22Rv1 (cell line): ENCODE results near the gene NIPAL3.

Experiments
- H3K27ac ChIP-seq: fragments of 450-650 bp; 2 replicates; pipeline ENCODE4 v1.5.1; 2017
- CTCF ChIP-seq: fragments of 450-650 bp; IDR thresholded peaks from 2 replicates; pipeline ENCODE4 v1.5.1; 2017; ENCODE audit warnings: mild to moderate bottlenecking
- ZFX ChIP-seq: fragments of 450-650 bp; IDR thresholded peaks from 2 replicates; pipeline ENCODE4 v1.6.1; 2017; ENCODE audit warnings: antibody characterized with exemption, borderline replicate concordance

NIPAL3 gene

GRCh38 chr1:24379733-24380315, 35.8 kb upstream of the NIPAL3 start:
- no peak for TF ChIP-seq CTCF
- no peak for TF ChIP-seq ZFX
- no peak overlapping the region for H3K27ac ChIP-seq

- no peak for TF ChIP-seq ZFX
- no peak for TF ChIP-seq CTCF
- H3K27ac ChIP-seq = no peak overlapping the region
These were observed 35.1 kb upstream of the NIPAL3 start for GRCh38 chr1:24380508-24380907.

DNA sequence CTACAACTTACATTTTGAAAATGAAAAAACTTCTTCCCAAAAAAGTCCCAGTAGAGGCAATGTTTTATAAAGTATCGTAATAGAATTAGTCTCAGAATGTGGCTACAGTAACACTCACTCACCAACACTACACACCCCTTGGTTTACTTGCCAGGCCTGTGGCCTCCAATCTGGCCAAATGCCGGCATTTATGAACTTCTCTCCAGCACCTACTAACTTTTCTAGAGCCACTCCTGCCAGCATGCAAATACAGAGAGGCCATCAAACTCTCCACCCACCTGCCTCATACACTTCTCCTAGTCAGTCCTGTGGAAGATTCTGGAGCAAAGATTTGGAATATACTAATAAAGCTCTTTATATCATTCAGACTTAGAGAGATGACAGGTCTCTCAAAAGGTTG, 34.3 kb upstream of the NIPAL3 start:
- no peak for TF ChIP-seq ZFX
- no peak for TF ChIP-seq CTCF
- H3K27ac ChIP-seq = no peak overlapping the region

DNA sequence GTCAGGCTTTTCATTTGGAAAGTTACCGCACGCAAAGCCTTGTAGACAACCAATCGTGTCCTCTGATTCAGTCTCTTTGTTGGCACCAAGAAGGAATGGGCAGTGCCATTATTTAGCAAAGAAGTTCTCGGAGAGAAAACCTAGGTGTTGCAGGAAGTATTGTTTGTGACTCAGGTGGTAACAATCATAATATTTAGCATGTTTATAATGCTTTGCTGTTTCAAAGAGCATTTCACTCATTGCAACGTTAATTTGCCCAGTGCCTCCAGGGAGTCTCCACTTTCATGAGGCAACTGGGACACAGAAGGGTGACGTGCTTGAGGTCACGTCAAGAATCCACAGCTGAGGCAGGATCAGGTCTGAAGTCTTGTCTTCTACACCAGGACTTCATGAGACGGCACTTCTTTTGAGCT, 33.4 kb upstream of the NIPAL3 start:
- no peak overlapping the region for H3K27ac ChIP-seq
- TF ChIP-seq CTCF (no peak), ZFX (no peak)

DNA sequence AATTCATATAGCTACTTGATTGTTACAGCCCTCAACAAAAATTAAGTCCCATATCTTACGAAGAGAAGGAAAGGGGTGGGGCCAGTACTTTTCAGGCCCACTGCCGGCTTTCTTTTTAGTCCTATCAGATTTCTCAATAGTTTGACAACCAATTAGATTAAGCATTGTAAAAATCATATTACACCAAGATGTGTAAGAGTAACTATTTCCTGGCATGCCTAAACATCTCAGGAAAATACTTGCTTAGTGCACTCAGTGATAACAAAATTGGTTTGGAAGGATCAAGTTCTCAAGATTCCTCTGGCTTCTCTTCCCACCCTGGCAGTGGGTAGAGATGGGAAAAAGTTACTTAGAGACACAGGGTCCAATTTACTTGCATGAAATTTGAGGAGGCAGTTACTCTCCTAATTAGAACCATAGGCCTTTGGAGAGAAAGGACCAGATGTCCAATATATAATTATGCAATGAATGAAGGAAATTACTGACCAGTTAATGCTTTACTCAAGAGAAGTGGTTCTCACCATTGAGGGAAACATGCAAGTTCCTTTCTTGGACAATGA, 32.1 kb upstream of the NIPAL3 start:
- no peak overlapping the region for H3K27ac ChIP-seq
- TF ChIP-seq CTCF (no peak), ZFX (no peak)

DNA sequence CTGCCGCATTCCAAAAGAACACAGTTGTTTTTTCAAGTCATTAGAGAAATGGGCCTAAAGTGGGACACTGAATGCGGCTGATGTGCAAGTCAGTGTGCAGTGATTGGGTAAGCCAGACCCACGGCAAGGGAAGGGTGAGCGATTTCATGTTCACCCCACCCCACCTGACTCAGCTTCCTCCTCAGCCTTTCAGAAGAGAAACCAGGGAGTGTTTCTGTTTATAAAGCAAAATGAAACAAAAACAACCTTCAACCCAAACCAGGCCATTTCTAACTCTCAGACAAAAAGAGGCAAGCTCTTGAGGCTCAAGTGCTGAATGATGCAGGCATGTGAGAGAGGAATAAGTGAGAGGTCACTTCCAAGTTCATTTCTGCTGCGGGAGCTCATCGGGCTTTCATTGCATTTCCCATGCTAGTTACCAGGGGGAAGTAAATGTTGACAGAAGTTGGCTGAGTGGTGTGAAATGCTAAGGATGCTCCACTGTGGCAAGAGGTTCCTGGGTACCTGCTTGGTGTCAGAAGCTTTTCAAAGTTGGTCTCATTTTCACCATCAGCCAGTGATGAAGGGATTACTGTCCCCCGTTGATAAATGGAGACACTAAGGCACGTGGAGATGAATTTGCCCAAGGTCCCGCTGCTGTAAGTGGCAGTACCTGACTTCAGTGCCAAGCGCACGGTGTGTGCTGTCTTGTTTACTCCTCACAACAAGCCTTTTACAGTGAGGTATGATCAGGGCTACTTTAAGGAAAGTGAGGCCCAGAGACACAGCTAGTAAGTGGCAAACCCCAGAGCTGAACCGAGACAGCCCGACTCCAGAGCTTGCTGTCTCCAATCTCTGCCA, 31.1 kb upstream of the NIPAL3 start:
- H3K27ac ChIP-seq = no peak overlapping the region
- TF ChIP-seq CTCF = no peak
- no peak for TF ChIP-seq ZFX
